Measurements from ENCODE around the gene ITIH6. TPM values are rescaled to one million over a fixed set of nuclear protein-coding genes. Genes with fewer than 3 reads are reported as not detected.
"Not testable (repeated sequence)": the region's sequence is repeated elsewhere in the genome, so short reads cannot be mapped to it uniquely, and the experiment has no call there.

The ITIH6 gene
- total RNA-seq, 1 donor from 2014 or later: not detected

GRCh38 chrX:54785901-54786300 lies 12.2 kb downstream of the ITIH6 start:
- H3K27ac ChIP-seq (replicated peaks): no peak overlapping the region
- peak; percentile 22 for TF ChIP-seq CTCF (IDR thresholded peaks at IDR 0.05; ENCODE audit: borderline replicate concordance)
- no peak for DNase-seq
- H3K9me3 ChIP-seq (replicated peaks): no peaks in the 10 kb centered on the region
- H3K27me3 ChIP-seq (ENCODE audit: low read depth): no peaks in the 10 kb centered on the region
- intact Hi-C loops (cut with micrococcal nuclease): no loop called here
- H3K4me3 ChIP-seq: no peak overlapping the region
- H3K4me1 ChIP-seq: no peaks in the 10 kb centered on the region
- no peaks in the 10 kb centered on the region for H3K36me3 ChIP-seq

GRCh38 chrX:54776987-54777672 lies 20.9 kb downstream of the ITIH6 start:
- no peaks in the 10 kb centered on the region for H3K36me3 ChIP-seq
- H3K9me3 ChIP-seq (replicated peaks): no peaks in the 10 kb centered on the region
- intact Hi-C loops (cut with micrococcal nuclease): no loop called here
- H3K27ac ChIP-seq (replicated peaks): no peak overlapping the region
- peaks cover 7% of the 10 kb centered on the region for H3K4me1 ChIP-seq
- no peak overlapping the region for H3K4me3 ChIP-seq
- no peaks in the 10 kb centered on the region for H3K27me3 ChIP-seq (ENCODE audit: low read depth)
- TF ChIP-seq CTCF (IDR thresholded peaks at IDR 0.05; ENCODE audit: borderline replicate concordance): no peak
- DNase-seq: no peak

- H3K9me3 ChIP-seq (replicated peaks): no peaks in the 10 kb centered on the region
- intact Hi-C loops (cut with micrococcal nuclease): no loop called here
- no peak for TF ChIP-seq CTCF (IDR thresholded peaks at IDR 0.05; ENCODE audit: borderline replicate concordance)
These were observed 22.0 kb downstream of the ITIH6 start for GRCh38 chrX:54776061-54776460.

GRCh38 chrX:54774391-54775094 lies 23.5 kb downstream of the ITIH6 start:
- H3K4me1 ChIP-seq; intact Hi-C loops (cut with micrococcal nuclease); H3K4me3 ChIP-seq; H3K27me3 ChIP-seq (ENCODE audit: low read depth); H3K36me3 ChIP-seq; H3K9me3 ChIP-seq (replicated peaks): not testable (repeated sequence)
- DNase-seq: peak; percentile 15
- H3K27ac ChIP-seq (replicated peaks): peak overlapping the region; percentile 16

More at GRCh38 chrX:54776061-54776460, 22.0 kb downstream of the ITIH6 start:
- no peak overlapping the region for H3K27ac ChIP-seq (replicated peaks)
- H3K4me1 ChIP-seq: peaks cover 7% of the 10 kb centered on the region
- H3K4me3 ChIP-seq: no peak overlapping the region
- no peak for DNase-seq
- H3K27me3 ChIP-seq (ENCODE audit: low read depth): no peaks in the 10 kb centered on the region
- no peaks in the 10 kb centered on the region for H3K36me3 ChIP-seq

- intact Hi-C loops (cut with micrococcal nuclease): no loop called here
- Histone ChIP-seq H3K36me3 (no peaks in the 10 kb centered on the region), H3K9me3 (replicated peaks) (peaks cover 4% of the 10 kb centered on the region), H3K4me3 (no peak overlapping the region), H3K4me1 (no peaks in the 10 kb centered on the region), H3K27me3 (ENCODE audit: low read depth) (no peaks in the 10 kb centered on the region), H3K27ac (replicated peaks) (no peak overlapping the region)
- DNase-seq: no peak
- TF ChIP-seq CTCF (IDR thresholded peaks at IDR 0.05; ENCODE audit: borderline replicate concordance): no peak
These were observed 39.7 kb downstream of the ITIH6 start for GRCh38 chrX:54758114-54759055.

Measured in left ventricle myocardium inferior (tissue), 1 donor.